HEK293T (cell line): ENCODE data around the gene NAIF1.
"Not testable (repeated sequence)": the region's sequence is repeated elsewhere in the genome, so short reads cannot be mapped to it uniquely, and the experiment has no call there.

ENCODE experiments used
- ELF4 ChIP-seq: fragments of 450-650 bp; IDR thresholded peaks from 2 replicates; pipeline ENCODE4 v1.6.1; 2017; ENCODE audit warnings: antibody characterized with exemption
- FOXA1 ChIP-seq: fragments of 450-650 bp; IDR thresholded peaks from 2 replicates; pipeline ENCODE4 v1.6.1; 2016; ENCODE audit warnings: mild to moderate bottlenecking
- L3MBTL2 ChIP-seq: fragments of 450-650 bp; conservative IDR thresholded peaks from 2 replicates; pipeline ENCODE4 v1.6.1; 2016; ENCODE audit warnings: mild to moderate bottlenecking
- LEF1 ChIP-seq: fragments of 450-650 bp; IDR thresholded peaks from 2 replicates; pipeline ENCODE4 v1.6.1; 2017; ENCODE audit warnings: mild to moderate bottlenecking, borderline replicate concordance
- NFRKB ChIP-seq: fragments of 450-650 bp; IDR thresholded peaks from 2 replicates; pipeline ENCODE4 v1.6.1; 2016; ENCODE audit warnings: mild to moderate bottlenecking, moderate library complexity

- TF ChIP-seq ELF4, L3MBTL2, NFRKB, LEF1, FOXA1: not testable (repeated sequence)
These were observed 43.4 kb downstream of the NAIF1 start for GRCh38 chr9:128023671-128024070.
